Measurements from ENCODE around the gene PRKCZ. TPM values are rescaled to one million over a fixed set of nuclear protein-coding genes. Genes with fewer than 3 reads are reported as not detected.
A peak's percentile ranks its signal among the peaks of the same experiment; 100 is the strongest.

PRKCZ gene
- total RNA-seq, result 10 to 100 TPM; 12.4 to 20.7 TPM
- long read RNA-seq, partial matches to known transcripts, result 0 of 2 reads
- long read RNA-seq, other reads (novel, unspliced or antisense), result 1 of 2 reads

DNA sequence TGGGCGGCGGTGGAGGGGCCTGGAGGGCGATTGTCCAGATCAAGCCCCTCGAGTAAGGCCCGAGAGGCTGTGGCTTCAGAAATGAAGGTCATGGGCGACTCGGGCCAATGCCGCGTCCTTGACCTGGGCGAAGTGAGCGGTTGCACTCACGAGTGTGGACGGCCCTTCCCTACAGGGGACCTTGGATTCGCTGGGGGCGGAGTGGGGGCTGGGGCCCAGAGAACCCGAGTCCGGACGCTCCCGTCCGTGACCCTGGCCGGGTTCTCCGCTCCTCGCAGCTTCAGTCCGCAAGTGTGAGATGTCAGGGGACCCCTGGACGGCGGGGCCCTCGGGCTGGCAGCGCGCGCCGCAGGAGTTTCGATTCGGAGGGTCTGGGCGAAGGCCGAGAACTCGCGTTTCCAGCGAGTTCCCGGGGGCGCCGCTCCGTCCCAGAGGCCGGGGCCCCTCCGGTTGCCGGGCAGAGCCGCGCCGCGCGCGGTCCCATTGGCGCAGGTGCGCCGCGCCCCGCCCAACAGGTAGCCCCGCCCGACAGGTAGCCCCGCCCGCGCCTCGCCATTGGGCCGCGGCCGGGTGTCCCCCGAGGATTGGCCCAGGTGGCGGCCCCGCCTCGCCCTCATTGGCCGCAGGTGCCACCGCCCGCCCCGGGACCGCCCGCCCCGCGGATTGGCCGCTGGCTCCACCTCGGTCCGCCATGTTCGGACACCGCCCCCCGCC, at the start of gene PRKCZ:
Gene PRKCZ, plus strand, starts transcription at position 694 of the 714 bp plus-strand sequence. CDS start 220 bp downstream, outside the sequence.
- DNase-seq (peak; percentile 83), ATAC-seq (peak; percentile 92 to 95)
- intact Hi-C loops (cut with DNase I), result loop anchor here in 1 of 2 donors (5.0 kb wide), 1 partner anchor 88 kb away; no protein-coding TSS in a partner anchor

DNA sequence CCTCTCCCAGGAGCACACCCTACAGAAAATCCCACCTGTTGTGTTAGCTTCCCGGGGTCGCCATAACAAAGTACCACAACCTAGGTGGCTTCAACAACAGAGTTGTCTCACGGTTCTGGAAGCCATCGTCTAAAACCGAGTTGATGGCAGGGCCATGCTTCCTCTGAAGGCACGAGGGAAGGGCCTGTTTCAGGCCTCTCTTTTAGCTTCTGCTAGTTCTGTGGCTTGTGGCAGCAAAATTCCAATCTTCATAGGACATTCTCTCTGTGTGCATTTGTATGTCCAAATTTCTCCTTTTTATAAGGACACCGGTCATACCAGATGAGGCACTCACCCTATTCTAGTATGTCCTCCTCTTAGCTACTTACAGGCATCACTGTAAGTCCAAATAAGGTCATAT, 49.8 kb upstream of the PRKCZ start:
- DNase-seq (no peak), ATAC-seq (no peak)
- intact Hi-C loops (cut with DNase I), result no loop called here

DNA sequence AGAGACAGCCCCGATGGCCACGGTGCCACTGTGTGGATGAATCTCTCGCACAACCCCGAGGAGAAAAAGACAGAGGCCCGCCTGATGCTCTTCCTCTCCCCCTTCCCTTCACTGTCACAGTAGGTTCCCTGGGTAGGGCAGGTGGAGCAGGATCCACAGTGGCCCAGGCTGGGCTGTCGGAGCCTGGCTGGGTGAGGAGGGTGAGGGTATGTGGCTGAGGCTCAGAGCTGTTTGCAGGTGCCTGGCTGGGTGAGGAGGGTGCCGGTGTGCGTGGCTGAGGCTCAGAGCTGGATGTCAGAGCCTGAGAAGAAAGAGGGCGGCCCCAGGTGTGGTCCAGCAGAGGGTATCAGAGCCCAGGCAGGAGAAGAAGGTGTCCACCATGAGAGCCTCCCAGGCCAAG, 49.4 kb upstream of the PRKCZ start:
- intact Hi-C loops (cut with DNase I), result no loop called here
- ATAC-seq (no peak), DNase-seq (no peak)

DNA sequence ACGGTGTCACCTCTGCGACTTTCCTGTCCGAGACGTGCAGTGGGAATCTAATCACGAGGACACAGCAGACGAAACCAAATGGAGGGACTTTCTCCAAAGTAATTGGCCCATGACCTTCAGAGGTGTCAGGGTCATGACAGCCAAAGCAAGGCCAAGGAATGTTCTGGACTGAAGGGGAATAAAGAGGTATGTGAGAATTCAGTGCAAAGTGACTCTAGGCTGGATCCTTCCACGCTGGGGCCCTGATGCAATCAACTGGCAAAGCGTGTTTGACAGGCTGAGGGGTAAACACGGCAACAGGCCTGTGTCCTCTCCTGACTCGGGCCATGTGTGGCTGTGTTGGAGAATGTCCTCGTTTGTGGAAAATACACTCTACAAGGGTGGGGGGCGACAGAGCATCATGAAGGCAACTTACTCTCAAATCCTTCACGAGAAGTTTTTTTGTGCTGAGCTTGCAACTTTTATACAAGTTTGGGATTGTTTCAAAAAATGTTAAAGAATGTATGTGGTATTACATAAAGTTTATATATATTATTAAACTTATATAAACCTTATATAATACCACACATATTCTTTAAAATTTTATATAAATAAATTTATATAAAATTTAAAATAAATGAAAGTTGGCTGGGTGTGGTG, 48.3 kb upstream of the PRKCZ start:
- DNase-seq (no peak), ATAC-seq (no peak)
- intact Hi-C loops (cut with DNase I), result no loop called here

DNA sequence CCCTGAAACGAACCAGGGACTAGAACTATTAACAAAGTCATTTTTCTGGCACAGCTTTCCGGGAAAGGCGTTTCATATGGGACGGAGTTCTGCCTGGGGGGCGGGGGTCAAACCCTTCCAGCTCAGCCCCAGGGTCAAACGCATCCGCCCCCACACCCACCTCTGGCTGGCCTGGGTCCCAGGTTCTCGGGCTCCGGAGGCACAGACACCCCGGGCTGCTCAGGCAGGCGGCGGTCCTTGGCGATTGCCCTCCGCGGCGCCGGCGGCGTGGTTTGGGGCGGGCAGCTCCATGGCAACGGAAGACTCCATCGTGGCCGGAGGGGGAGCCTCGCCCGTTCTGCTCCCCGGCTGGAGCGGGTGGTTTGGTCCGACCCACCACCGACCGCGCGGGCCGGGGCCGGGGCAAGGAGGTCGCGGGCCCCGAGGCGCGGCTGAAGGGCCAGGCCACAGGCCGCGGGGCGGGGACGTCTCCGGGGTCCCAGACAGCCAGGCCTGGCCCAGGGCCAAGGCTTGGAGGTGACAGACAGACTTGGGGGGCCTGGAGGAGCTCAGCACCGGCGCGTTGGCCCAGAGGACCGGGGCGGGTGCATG, 46.6 kb upstream of the PRKCZ start, which contains the start of gene CFAP74:
Gene CFAP74, minus strand, starts transcription at position 246 of the 591 bp plus-strand sequence. CDS start 12,830 bp downstream, outside the sequence.
- ATAC-seq, result peak; percentile 55 to 61
- intact Hi-C loops (cut with DNase I), result no loop called here
- no peak for DNase-seq

DNA sequence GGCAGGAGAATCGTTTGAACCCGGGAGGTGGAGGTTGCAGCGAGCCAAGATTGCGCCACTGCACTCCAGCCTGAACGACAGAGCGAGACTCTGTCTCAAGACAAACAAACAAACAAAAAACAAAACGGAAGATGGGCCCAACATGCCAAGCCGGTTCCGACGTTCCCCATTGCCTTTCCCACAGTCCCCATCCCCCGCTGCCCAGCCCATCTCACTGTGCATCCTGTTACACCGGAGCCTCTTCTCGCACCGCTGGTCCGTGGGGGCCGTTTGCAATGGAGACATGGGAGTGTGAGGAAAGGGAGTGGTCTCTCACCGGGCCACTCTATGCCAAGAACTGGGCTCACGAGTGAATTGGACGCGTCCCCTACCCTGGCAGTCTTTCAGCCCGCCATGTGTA, 45.4 kb upstream of the PRKCZ start:
- DNase-seq, result no peak
- ATAC-seq, result no peak
- intact Hi-C loops (cut with DNase I), result no loop called here

DNA sequence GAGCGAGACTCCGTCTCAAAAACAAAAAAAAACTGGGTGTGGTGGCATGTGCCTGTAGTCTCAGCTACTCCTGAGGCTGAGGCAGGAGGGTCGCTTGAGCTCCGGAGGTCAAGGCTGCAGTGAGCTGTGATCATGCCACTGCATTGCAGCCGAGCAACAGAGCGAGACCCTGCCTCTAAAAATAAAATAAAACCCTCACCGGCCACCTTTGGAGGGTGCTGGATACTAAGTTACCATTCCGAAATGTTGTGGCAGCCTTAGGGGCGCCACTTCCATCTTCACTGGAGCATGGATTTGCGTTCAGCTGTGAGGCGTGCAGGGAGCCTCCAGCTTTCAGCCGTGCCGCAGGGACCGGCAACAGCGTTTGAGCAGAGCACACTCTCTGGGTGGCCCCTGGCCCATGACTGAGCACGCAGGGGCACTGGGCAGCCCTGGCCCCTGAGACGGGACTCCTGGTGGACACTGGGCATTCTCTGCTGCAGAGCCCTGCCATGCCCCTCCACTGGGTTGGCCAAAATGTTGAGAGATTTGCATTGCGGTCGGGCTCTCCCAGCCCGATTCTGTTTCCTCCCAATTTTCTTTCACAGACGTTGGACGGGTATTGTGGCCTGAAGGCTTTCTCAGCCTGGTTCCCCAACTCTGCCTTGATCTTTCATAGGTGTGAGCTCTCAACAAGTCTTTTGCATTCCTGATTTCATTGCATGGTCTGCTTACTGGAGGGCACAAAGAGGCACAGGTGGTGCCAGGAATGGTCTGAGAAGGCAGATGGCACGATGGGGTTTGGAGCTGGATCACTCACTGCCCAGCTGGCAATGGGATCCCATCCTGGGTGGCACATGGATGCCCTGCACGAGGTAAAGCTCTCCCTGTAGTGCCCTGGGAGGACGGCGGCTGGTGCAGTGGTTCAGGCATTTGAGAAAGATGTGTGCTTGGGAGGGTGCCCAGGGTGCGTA, 40.8 kb upstream of the PRKCZ start:
- intact Hi-C loops (cut with DNase I), result no loop called here
- no peak for DNase-seq
- ATAC-seq, result no peak

DNA sequence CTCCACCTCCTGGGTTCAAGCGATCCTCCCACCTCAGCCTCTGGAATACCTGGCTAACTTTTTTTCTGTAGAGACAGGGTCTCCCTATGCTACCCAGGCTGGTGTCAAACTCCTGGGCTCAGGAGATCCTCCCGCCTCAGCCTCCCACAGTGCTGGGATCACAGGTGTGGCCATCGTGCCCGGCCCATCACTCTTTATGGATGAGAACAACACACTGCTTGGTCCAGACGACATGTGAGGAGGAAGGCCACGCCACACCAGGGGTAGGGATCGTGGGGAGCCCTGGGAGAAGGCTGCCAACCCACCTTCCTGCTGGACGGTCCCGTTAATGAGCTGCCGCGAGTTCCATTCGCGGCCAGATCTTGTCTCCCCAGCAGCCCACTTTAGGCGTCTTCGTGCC, 36.0 kb upstream of the PRKCZ start:
- intact Hi-C loops (cut with DNase I), result no loop called here
- ATAC-seq (no peak), DNase-seq (no peak)

DNA sequence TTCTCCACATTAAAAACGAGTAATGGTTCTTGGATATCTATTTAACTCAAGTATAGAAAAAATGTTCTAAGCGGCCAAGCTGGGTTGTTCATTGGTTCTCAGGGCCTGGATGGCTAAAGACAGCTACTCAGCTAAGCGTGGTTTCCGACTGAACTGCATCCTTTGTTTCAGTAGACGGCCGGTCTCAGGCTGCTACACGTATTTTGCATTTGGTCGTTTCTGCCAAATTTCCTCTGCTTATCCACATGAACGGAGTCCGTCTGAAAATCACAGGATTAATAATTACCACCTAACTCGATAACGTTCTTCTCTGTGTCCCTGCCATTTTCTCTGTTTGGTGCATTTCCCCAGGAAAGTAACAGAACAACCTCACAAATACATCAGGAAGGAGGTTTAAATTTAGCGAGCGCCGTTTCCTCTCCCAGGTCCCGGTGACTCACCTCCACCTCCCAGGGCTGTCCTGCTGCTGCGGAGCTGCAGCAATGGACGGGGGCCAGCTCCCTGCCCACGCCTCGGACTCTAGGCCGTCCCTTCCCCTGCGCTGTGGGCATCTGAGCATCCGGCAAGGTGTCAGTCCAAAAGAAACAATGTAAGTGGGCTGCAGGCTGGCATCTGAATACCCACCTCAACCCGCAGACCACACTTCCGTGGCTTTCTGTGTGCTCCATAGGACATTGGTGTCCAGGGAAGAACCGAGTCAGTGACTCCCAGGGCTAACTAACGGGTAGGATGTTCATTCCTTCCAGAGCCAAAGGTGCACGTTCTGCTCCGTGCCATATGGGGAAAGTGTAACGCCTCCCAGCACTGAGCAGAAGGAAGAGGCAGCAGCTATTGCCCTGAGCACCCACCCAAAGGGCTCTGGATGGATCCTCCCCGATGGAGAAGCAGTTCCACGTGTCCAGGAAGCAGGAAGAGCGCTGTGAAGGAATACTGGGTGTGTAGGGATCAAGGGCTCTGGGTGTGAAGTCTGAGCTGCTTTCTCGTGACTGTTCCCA, 35.2 kb upstream of the PRKCZ start:
- no peak for DNase-seq
- no peak for ATAC-seq
- intact Hi-C loops (cut with DNase I), result no loop called here

DNA sequence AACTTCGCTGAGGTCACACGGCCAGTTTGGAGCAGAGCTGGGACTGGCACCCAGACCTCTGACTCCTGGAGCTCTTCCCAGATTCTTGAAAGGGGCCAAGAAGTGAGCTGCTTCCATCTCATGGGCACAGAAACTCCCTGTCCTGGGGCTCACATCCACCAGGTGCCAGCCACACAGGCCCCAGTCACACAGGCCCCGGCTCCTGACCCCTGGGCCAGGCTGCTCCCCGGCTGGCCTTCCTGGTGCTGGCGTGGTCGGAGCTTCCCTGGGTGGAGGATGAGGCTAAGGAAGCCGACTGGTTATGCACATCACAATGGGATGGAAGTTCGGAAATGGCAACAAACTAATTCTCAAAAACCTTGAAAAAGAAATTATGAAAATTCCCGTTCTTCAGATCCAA, 34.1 kb upstream of the PRKCZ start:
- ATAC-seq, result no peak
- intact Hi-C loops (cut with DNase I), result no loop called here
- no peak for DNase-seq

DNA sequence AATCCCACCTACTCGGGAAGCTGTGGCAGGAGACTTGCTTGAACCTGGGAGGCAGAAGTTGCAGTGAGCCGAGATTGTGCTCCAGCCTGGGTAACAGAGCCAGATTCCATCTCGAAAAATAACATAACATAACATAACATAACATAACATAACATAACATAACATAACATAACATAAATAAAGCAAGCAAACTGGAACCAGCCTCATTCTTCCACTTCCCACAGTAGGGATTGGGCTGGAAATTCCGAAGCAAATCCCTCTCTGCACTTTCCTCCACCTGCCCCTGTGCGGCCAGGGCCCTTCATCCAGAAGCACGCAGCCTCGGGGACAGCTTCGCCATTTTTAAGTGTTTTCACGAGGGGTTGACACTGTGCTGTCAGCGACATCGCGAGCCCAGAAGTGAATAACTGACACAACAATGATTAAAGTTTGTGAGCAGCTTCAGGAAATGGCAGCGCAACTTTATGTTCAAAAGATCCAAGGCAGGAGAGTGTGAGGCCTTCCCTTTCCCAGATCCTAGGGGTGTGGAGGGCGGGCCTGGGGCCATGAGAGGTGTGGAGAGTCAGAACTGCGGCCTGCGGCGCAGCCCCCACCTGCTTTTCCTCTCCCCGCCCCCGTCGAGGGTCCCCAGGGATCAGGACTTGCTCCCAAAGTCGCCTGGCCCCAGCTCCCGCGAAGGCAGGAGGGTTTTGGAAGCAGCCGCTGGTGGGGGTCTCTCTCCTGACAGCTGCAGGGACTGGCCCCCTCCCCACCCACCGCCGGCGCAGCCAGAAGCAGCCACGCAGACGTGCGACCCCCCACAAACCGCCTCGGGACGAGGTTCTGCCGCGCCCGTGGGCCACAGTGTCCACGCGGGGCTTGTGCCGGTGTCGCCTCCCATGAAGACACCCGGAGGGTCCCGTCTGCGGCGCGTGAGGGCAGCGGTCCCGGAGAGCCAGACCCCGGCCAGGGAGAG, 31.7 kb upstream of the PRKCZ start:
- ATAC-seq (no peak), DNase-seq (no peak)
- intact Hi-C loops (cut with DNase I), result no loop called here

DNA sequence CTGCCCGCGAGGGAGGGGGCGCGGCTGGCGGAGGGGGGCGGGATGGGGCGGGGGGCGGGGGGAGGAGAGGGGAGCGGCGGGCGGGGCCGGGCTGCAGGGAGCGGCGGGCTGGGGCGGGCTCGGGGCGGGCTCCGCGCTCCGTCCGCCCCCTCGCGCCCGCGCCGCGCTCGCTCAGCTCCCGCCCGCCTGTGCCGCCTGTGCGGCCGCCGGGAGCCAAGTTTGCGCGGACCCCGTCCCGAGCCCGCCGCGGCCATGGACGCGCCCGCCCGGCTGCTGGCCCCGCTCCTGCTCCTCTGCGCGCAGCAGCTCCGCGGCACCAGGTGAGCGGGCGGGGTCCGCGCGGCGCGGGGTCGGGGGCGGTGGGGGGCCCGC, 31.1 kb upstream of the PRKCZ start, which contains the start of gene GABRD:
Gene GABRD, plus strand, starts transcription at position 174 of the 372 bp plus-strand sequence. Its CDS starts 79 bp downstream, at position 253.
- DNase-seq (no peak), ATAC-seq (peak in 1 of 2 donors; percentile 38)
- intact Hi-C loops (cut with DNase I), result no loop called here

DNA sequence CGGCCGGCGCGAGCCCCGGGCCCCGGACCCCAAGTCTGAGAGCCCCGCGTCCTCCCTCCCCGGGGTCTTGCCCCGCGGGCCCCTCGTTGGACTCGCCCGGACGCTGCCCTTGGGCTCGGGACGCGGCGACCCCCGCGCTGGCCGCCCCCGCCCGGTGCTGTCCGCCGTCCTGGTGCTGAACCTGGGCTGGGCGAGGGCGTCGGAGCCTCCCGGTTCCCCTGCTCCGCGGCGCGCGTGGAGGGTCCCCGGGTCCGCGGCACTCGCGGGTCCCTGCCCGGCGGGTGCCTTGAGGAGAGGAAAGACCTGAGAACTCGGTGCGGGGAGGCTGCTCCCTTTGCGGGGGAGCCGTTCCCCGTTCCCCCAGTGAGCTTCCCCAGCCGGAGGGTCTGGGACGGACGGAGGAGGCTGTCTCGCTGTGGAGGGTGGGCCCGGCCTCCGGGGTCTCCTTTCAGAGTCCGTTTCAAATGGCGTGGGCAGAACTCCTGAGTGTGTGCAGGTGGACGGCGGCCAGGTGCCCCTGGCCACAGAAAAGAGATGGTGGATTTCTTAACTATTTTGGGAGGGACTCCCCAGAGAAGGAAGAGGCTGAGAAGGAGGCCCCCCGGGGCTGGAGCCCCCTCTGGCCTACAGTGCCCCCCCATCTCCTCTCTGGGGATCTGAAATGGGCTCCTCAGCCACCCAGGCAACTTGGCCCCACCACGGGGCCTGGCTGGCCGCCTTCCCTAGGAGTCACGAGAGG, 30.5 kb upstream of the PRKCZ start:
- intact Hi-C loops (cut with DNase I), result no loop called here
- ATAC-seq (peak; percentile 9 to 51), DNase-seq (no peak)

DNA sequence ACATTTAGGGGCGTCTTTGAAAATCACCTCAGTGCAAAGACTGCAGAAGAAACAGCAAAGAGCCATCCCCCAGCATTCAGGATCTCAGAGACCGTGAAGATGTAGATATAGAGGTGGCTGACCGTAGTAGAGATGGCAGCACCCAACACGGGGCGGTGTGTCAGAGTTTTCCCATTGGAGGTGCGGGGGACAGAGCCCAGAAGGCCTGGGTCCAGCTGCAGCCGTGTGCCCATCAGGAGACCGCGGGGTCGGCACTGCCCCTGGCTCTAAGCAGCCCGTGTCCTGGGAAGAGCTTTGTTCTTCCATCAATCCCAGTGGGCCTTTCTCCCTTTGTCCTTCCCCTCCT, 29.9 kb upstream of the PRKCZ start:
- intact Hi-C loops (cut with DNase I), result no loop called here
- ATAC-seq, result no peak
- DNase-seq, result no peak

DNA sequence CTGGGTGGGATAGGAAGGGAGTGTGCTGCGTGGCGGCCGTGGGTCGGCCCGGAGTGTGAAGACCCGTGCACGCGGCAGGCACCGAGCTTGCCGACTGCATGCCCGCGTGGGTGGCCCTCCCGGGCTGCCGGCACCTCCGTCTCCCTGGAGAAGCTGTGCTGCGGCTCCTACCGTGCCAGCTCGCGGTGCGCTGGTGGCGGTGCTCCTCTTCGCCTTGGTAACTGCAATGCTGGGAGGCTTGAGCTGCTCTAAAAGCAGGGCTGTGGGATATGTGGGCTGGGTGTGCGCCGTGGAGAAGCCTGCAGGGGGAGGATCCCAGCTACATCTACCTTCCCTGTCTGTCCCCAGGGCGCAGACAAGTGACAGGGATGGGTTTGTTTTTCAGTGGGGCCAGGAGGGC, 28.7 kb upstream of the PRKCZ start:
- no peak for ATAC-seq
- intact Hi-C loops (cut with DNase I), result no loop called here
- no peak for DNase-seq

DNA sequence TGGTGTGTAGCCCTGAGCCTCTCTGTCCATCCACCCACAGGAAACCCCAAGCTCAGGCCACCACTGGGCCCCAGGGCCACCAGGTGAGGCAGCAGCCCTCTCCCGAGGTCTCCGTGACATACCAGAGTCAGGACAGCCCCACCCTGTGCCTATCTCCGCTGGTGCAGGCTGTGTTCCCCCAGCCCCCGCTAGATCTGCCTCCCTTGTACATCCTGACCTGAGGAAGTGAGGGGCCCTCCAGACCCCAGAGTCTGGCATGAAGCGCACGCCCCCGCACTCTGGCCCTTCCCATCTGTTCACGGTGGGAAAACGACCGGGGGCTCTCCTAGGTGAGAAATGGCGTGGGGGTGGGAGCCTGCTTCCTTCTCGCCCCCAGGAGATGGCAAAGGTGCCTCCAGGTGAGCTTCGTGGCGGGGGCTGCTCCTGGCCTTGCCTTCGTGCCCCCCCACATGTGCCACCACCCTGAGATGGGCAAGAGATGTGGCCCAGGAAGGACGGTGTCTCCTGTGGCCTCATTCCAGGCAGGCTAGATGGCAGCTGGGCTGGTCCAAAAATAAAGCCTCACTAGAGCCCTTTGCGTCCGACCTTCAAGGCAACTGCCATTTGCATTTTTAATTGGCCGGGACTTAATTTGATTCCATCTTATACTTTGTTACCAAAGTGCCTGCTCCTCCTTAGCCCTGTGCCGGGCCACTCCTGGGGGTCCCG, 28.0 kb upstream of the PRKCZ start:
- ATAC-seq (no peak), DNase-seq (no peak)
- intact Hi-C loops (cut with DNase I), result no loop called here

Measured in left cardiac atrium (tissue), 4 donors.